Loucy (cell line): ENCODE results near the gene ARL5B.

Experiments used
- H2AFZ ChIP-seq: fragments of 200-600 bp; sonication (generic); 2 replicates; pipeline ENCODE4 v1.6.0; 2016; ENCODE audit warnings: antibody characterized with exemption, mild to moderate bottlenecking, low read length, moderate library complexity
- H3F3A ChIP-seq: fragments of 200-600 bp; 2 replicates; pipeline ENCODE4 v1.6.0; 2016; ENCODE audit warnings: antibody characterized with exemption, low read depth, mild to moderate bottlenecking
- H3K27me3 ChIP-seq: fragments of 200-600 bp; sonication (generic); 2 replicates; pipeline ENCODE4 v1.6.1; 2014; ENCODE audit warnings: low read length, mild to moderate bottlenecking; ENCODE audit not compliant: insufficient read depth, poor library complexity, severe bottlenecking
- H3K36me3 ChIP-seq: fragments of 200-600 bp; sonication (generic); 2 replicates; pipeline ENCODE4 v1.6.1; 2016; ENCODE audit warnings: low read length; ENCODE audit not compliant: insufficient read depth
- H3K4me1 ChIP-seq: fragments of 200-600 bp; sonication (generic); 2 replicates; pipeline ENCODE4 v1.5.1; 2014; ENCODE audit warnings: low read length, mild to moderate bottlenecking; ENCODE audit not compliant: insufficient read depth, poor library complexity, severe bottlenecking
- H3K4me2 ChIP-seq: fragments of 200-600 bp; sonication (generic); 2 replicates; pipeline ENCODE4 v1.6.0; 2014; ENCODE audit warnings: antibody characterized with exemption, low read length, low read depth, mild to moderate bottlenecking; ENCODE audit not compliant: poor library complexity, severe bottlenecking
- H3K4me3 ChIP-seq: fragments of 200-600 bp; sonication (generic); 2 replicates; pipeline ENCODE4 v1.5.1; 2014; ENCODE audit warnings: low read length, mild to moderate bottlenecking, mixed read lengths; ENCODE audit not compliant: poor library complexity, severe bottlenecking
- H3K79me2 ChIP-seq: fragments of 200-600 bp; sonication (generic); 2 replicates; pipeline ENCODE4 v1.6.1; 2014; ENCODE audit warnings: low read length; ENCODE audit not compliant: insufficient read depth
- H3K9ac ChIP-seq: fragments of 200-600 bp; sonication (generic); 2 replicates; pipeline ENCODE4 v1.6.0; 2014; ENCODE audit warnings: mild to moderate bottlenecking, low read depth, low read length, moderate library complexity; ENCODE audit not compliant: poor library complexity, severe bottlenecking
- H3K9me2 ChIP-seq: fragments of 200-600 bp; sonication (generic); replicated peaks from 2 replicates; pipeline ENCODE4 v1.6.1; 2016; ENCODE audit warnings: low read depth, low read length, mixed read lengths
- H3K9me3 ChIP-seq: fragments of 200-600 bp; sonication (generic); 2 replicates; pipeline ENCODE4 v1.6.1; 2014; ENCODE audit warnings: mild to moderate bottlenecking, antibody characterized with exemption, low read length, low read depth; ENCODE audit not compliant: insufficient read depth
- H4K20me1 ChIP-seq: fragments of 200-600 bp; sonication (generic); 2 replicates; pipeline ENCODE4 v1.6.0; 2014; ENCODE audit warnings: antibody characterized with exemption, low read length, mild to moderate bottlenecking; ENCODE audit not compliant: insufficient read depth, poor library complexity, severe bottlenecking
- CTCF ChIP-seq: fragments of 200-600 bp; sonication (generic); conservative IDR thresholded peaks from 2 replicates; pipeline ENCODE4 v1.5.1; 2014; ENCODE audit warnings: mild to moderate bottlenecking, antibody characterized with exemption, low read length
- EZH2phosphoT487 ChIP-seq: fragments of 200-600 bp; IDR thresholded peaks from 2 replicates; pipeline ENCODE4 v1.6.1; 2018; ENCODE audit warnings: antibody characterized with exemption, mild to moderate bottlenecking, moderate library complexity, borderline replicate concordance

Gene ARL5B

GRCh38 chr10:18615618-18616017, 43.6 kb upstream of the ARL5B start:
- Histone ChIP-seq H3K79me2 (no peaks in the 10 kb centered on the region), H2AFZ (no peak overlapping the region), H3K9me2 (no peaks in the 10 kb centered on the region), H3K27me3 (no peaks in the 10 kb centered on the region), H3K36me3 (peaks cover 45% of the 10 kb centered on the region; the same call in 1 of the 2 replicates), H3K9me3 (no peaks in the 10 kb centered on the region), H4K20me1 (no peaks in the 10 kb centered on the region), H3K9ac (no peak overlapping the region), H3K4me1 (no peaks in the 10 kb centered on the region), H3K4me3 (no peak overlapping the region), H3K4me2 (no peak overlapping the region), H3F3A (no peaks in the 10 kb centered on the region)
- no peak for TF ChIP-seq EZH2phosphoT487
- TF ChIP-seq CTCF: no peak

- no peaks in the 10 kb centered on the region for H4K20me1 ChIP-seq
- no peak overlapping the region for H3K4me3 ChIP-seq
- no peaks in the 10 kb centered on the region for H3F3A ChIP-seq
- no peaks in the 10 kb centered on the region for H3K4me1 ChIP-seq
- no peak overlapping the region for H3K9ac ChIP-seq
- no peaks in the 10 kb centered on the region for H3K9me3 ChIP-seq
- H3K27me3 ChIP-seq: no peaks in the 10 kb centered on the region
- TF ChIP-seq CTCF (peak; percentile 46), EZH2phosphoT487 (no peak)
- H3K36me3 ChIP-seq: peaks cover 50% of the 10 kb centered on the region; the same call in 1 of the 2 replicates
- H3K79me2 ChIP-seq: no peaks in the 10 kb centered on the region
- no peak overlapping the region for H3K4me2 ChIP-seq
- no peak overlapping the region for H2AFZ ChIP-seq
- no peaks in the 10 kb centered on the region for H3K9me2 ChIP-seq
These were observed 42.9 kb upstream of the ARL5B start for GRCh38 chr10:18616337-18616736.

GRCh38 chr10:18619016-18619415, 40.2 kb upstream of the ARL5B start:
- Histone ChIP-seq H3K27me3 (no peaks in the 10 kb centered on the region), H3K4me1 (no peaks in the 10 kb centered on the region)

More at GRCh38 chr10:18619016-18619415, 40.2 kb upstream of the ARL5B start:
- Histone ChIP-seq H3K4me3 (no peak overlapping the region), H3F3A (no peaks in the 10 kb centered on the region), H3K79me2 (no peaks in the 10 kb centered on the region), H3K9me2 (no peaks in the 10 kb centered on the region), H3K4me2 (no peak overlapping the region), H4K20me1 (no peaks in the 10 kb centered on the region), H3K9me3 (no peaks in the 10 kb centered on the region), H3K9ac (no peak overlapping the region), H3K36me3 (peaks cover 43% of the 10 kb centered on the region; the same call in 1 of the 2 replicates), H2AFZ (no peak overlapping the region)
- TF ChIP-seq EZH2phosphoT487: no peak
- TF ChIP-seq CTCF: no peak
